EH (cell line): Measurements from ENCODE around the gene MVB12B.

Experiments used
- DNase-seq: peaks from one replicate; pipeline ENCODE4 v3.0.0-alpha.2; 2015; ENCODE audit warnings: low read depth

MVB12B gene

DNA sequence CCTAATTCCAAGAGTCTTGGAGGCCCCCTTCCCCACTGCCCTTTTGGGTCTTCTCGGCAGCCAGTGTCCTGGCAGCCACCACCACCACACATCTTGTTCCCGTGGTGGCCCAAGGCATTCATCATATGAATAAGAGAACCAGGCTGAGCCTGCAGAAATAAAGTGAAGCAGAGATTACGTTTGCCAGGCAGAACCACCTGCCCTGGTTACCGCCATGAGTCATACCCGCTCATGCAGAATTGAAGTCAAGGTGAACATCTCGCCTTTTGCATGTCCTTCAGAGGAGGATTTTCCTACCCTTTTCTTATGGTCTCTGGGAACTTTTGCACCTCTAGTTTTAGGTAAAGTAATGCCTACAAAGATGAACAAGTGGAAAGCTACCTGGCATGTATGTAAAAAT, 167.6 kb downstream of the MVB12B start:
- no peak for DNase-seq

DNA sequence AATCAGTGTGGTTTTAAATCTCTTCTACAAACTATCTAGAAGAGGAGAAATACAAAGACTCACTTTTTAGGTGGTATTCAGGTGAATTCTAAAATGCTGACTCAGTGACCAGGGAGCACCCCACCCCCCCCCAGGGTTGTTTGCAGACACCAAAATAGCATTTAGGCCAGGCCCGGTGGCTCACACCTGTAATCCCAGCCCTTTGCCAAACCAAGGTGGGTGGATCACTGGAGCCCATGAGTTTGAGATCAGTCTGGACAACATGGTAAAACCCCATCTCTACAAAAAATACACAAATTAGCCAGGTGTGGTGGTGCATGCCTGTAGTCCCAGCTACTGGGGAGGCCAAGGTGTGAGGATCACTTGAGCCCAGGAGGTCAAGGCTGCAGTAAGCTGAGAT, 168.1 kb downstream of the MVB12B start:
- no peak for DNase-seq

DNA sequence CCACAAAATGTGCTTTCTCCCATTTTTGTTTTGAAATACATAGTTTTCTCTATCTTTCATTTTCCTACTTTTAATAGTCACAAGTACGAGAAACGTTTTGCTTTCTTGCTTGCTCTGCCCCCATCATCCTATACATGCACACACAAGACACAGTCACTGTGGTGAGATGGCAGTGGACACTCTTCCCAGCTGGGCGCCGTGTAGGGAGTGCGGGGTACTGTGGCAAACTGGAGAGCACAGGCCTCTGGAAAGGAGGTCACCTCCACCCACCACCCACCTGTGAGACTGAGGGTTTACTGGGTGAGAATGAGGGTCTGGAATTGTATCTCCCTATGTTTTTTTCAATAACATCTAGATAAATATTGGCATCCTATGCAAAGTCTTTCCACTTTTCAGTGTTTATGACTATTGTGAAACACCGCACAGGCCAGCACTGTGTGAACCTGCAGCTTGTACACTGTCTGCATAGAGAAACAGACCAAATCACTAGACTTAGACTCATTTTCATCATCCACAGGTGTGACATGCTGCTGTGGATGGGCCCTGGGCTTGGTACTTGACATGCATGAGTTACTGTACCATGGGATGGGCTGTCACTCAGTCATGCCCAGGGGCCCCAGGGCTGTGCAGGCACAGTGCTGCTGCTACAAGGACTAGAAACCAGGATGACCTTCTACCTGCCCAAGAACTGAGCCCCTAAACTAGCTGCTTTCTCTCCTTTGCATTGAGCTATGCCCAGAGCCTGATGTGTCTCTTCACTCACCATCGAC, 169.0 kb downstream of the MVB12B start:
- no peak for DNase-seq

- no peak for DNase-seq
Observed at GRCh38 chr9:126496181-126496576, 169.6 kb downstream of the MVB12B start.

DNA sequence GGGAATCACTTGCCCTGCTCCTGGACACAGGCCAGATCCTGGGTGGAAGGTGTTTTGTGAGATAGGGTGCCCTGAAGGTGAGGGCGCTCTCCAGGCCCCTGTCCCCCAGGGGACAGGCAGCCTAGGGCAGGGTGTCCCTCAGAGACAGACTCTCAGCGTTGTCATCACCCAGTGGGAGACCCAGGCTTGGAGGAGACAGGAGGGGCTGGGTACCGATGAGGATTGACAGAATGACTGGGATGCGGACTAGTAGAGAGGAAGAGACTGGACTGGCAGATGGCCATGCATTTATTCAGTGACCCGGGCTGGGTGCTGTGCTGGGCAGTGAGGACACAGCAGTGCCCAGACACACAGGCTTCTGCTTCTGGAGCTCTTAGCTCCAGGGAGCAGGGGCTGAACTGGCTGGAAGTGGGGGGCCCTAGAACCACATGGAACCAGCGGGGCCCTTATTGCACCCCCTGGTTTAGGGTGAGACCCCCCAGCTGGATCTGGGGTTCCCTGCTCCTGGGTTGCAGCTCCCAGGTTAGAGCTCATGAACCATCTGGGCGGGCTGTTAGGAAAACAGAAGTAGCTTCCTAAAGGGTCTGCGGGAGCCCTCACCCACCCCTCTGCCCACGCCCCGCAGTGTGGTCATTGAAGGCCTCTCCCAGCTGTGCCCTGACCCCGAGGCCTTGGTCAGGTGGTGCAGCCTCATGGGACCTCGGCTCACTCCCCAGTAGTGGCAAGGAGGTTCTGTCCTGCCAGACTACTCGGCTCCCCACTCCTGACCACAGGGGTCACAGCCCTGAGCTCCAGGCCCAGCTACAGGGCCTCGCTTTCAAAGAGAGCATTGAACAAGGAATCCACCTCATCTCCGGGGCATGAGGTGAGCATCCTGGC, 170.4 kb downstream of the MVB12B start:
- DNase-seq, result no peak

DNA sequence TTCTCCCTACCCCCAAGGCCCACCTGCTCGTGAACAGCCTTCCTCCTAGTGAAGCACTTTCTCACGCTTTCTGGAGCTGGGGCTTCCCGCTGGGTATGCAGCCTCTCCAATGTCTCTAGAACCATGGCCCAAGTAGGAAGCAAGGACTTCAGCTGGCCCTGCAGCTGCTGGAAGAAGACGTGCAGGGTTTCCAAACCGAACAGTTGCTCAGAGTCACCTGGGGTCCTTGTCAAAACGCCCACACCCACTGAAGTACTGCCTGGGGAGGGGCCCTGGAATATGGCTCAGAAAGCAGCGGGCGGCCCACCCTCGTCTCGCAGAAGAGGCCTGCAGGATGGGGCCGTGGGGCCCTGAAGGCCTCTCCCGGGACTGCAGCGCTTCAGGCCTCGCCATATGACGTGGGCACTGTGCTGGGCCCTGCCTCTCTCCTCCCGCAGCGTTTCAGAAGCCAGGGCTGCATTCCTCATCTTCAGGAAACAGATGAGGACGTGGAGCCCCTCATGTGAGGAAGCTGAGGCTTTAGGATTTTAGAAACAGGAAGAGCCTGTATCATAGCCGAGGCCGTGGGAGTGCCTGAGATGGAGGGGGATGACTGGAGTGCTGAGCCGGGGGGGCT, 171.1 kb downstream of the MVB12B start:
- no peak for DNase-seq

DNA sequence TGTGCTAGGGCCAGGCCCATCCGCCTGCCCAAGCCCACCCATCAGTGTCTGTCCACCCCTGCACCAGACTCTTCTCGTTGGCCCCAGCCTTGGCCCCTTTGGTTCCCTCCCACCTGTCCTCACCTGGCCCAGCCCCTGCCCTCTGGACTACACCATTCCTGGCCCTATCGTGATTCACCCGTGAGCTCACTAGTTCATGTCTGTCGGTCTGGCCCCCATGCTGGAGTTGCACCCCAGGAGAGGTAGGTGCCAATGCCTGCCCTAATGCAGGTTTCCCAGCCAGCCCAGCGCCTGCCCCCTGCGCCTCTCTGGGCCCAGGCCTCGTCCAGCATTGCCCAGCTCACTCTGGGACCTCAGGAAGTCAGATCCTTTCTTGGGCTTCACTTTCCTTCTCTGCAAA, 171.7 kb downstream of the MVB12B start:
- DNase-seq, result no peak

- DNase-seq, result peak; percentile 46
Observed at GRCh38 chr9:126499005-126499910, 172.6 kb downstream of the MVB12B start.

GRCh38 chr9:126499911-126500599, 173.4 kb downstream of the MVB12B start:
- no peak for DNase-seq

- DNase-seq, result peak; percentile 72
Observed at GRCh38 chr9:126500600-126501382, 174.2 kb downstream of the MVB12B start.

DNA sequence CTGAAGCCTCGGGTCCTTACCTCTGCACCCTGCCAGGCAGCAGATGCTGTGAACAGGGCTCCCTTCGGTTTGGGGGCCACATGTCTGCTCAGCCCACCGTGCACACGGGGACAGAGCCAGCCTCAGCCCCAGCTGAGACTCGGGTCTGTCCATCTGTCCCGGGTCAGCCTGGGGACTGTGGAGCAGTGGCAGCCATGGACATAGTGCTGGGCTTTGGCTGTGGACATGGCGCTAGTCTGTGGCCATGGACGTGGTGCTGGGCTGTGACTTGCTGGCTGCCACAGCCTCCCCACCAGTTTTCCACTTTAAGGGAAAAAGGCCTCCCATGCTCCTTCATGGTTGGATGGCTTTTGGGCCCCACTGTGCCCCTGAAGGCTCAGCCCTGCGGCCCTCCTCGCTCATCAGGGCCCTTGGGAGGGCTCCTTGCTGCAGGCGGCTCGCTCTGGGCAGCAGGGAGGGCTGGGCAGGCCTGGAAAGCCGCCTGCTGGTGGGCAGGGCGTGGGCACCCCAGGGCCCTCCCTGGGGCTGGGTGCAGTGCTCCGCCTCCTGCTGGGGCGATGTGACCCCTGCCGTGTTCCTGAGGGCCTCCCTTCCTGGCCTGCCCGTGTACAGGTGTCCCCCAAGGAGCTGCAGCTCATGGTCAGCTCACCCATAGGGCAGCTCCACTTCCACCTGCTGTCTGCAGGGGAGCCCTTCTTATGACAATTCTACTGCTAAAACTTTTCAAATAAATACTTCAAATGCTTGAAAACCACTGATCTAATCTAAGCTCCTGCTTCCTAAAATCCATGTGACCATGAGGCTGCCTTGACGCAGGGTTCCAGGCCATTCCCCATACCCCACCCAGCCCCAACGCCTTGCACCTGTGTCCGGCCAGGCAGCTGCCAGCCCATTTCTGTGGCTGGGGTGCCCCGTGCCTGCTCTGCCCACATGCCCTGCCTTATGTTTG, 175.0 kb downstream of the MVB12B start:
- DNase-seq, result no peak

- no peak for DNase-seq
Observed at GRCh38 chr9:126502417-126503332, 176.0 kb downstream of the MVB12B start.

DNA sequence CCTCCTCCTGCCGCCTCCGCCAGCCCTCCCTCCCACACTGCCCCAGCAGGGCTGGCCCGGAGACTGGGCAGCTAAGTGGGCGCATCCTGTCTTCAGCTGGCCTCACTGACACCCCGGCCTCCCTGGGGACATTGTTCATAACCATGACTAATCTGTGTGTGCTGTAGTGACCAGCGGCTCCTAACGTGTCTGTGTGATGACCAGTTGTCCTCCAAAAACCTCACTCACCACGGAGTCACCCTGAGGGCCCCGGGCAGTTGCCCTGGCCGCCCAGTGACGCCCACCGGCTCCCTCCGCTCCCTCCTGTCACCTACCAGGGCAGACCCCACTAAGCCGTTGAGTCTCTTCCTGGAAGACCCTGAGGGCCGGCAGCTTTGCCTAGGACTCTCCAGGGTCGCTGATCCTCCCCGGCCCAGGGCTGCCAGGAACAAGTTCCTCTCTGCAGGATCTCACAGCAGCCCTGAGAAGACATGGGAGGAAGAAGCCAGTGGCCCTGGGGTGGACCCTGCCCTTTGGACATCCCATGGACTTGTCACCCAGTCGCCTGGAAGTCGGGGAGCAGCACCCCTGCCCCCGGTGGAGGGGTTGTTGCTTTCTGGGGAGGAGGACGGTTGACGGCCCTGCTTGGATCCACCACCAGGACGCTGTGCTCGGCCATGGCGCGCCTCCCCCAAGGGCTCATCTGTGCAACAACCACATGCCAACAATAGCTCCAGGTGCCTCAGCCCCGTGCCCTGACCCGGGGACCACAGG, 176.9 kb downstream of the MVB12B start:
- peak; percentile 59 for DNase-seq

GRCh38 chr9:126504086-126504976, 177.7 kb downstream of the MVB12B start:
- DNase-seq, result no peak

DNA sequence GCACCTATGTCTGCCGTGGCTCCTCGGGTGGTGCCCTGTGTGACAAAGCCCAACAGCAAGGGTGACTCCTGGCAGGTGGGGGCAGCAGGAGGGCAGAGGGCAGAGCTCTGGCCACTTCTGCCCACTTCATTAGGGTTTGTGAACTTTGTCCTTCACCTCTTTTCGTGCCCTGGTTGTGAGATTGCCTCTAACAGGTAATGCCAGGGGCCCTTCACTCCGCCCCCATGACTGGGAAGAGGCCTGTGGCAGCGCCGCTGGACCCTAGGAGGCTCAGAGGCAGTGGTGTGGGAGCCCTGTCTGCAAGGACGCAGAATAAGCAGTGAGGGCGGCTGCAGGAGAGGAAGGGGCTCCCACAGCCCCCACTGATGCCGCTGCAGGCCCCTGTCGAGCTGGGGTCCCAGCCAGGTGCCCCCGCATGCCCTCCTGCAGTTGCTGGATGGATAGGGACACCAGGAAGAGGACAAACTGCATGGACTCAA, 178.4 kb downstream of the MVB12B start:
- no peak for DNase-seq

GRCh38 chr9:126505697-126506346, 179.2 kb downstream of the MVB12B start:
- no peak for DNase-seq
